GM18498 (cell line): ENCODE data around the gene ANKDD1B.
"Not testable (repeated sequence)": the region's sequence is repeated elsewhere in the genome, so short reads cannot be mapped to it uniquely, and the experiment has no call there.

Experiments used
- ATAC-seq: cut with Tn5 transposase; IDR thresholded peaks from one replicate; pipeline ENCODE4 v1.9.1; 2021; ENCODE audit warnings: mild to moderate bottlenecking, moderate library complexity; ENCODE audit not compliant: unreplicated experiment

ANKDD1B gene

DNA sequence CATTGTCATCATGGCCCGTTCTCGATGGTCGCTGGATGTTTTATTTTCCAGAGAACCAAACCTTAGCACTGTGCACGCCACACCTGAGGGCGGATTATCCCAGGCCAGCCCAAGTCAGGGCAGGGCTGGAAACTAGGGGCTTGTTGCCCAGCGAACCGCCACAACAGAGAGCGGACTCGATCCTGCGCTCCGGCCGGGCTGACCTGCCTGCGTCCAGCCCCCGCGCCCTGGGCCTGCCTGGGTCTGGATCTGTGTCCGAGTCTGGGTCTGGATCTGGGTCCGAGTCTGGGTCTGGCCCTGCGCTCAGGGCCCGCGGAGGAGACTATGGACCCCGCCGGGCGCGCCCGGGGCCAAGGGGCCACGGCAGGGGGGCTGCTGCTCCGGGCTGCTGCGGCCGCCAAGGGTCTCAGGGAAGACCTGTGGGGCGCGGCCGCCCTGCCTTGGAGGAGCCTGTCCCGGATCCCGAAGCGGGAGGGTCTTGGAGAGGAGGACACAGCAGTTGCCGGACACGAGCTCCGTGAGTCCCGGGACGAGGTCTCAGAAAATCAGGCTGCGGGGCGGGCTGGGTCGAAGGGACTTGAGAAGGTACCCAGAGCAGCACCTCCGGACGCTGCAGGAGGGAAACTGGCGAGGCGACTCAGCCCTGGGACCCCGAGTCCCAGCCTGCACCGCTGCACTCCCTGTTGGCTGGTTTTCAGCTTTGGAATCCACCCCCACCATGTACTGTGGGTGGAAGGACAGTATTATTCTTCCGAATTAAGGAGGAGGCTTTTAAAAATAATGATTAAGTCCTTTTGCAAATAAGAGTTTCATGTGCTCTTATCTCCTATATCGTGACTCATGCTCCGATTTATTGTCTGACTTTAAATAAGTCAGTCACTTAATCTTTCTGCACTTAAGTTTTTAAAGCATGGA, at the start of gene ANKDD1B:
ANKDD1B (plus strand) TSS at position 143 of the 915 bp plus-strand sequence; CDS start at position 325, 182 bp downstream.
- no peak for ATAC-seq

DNA sequence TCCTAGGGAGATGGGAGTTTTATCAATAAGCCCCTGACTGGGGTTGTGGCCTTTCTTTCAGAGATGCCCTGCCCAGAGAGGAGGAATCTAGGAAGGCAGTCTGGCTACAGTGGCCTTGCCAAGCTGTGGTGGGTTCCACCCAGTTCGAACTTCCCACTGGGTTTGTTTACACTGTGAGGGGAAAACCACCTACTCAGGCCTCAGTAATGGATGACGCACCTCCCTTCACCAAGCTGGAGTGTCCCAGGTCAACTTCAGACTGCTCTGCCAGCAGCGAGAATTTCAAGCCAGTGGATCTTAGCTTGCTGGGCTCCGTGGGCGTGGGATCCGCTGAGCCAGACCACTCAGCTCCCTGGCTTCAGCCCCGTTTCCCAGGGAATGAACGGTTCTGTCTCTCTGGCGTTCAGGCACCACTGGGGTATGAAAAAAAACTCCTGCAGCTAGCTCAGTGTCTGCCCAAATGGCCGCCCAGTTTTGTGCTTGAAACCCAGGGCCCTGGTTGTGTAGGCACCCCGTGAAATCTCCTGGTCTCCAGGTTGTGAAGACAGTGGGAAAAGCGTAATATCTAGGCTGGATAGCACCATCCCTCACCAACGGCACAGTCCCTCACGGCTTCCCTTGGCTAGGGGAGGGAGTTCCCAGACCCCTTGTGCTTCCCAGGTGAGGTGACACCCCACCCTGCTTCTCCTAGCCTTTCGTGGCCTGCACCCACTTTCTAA, 45.1 kb upstream of the ANKDD1B start:
- peak; percentile 7 for ATAC-seq

DNA sequence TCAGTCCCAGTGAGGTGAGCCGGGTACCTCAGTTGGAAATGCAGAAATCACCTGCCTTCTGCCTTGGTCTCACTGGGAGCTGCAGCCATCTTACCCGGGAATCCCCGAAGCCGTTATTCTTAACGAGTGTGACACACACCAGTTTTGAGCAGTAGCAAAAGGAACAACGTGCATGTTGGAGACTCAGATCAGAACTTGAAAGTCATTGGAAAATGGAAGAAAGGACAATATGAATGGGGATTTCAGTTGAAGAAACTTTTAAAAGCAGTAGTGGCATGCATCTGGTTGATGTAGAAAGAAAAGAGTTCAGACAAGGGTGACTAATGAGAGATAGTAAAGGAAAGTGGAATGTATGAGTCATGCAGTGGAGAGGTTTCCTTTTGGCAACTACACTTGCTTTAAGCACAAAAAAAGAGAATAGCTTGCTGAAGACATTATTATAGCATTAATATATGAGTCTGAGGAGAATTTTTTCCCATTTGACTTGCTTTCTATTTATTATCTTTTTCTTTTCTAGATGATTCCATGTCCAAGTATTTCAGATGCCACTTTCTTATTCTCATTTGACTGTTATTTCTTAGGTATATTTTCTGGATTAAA, 44.4 kb upstream of the ANKDD1B start:
- peak; percentile 80 for ATAC-seq

DNA sequence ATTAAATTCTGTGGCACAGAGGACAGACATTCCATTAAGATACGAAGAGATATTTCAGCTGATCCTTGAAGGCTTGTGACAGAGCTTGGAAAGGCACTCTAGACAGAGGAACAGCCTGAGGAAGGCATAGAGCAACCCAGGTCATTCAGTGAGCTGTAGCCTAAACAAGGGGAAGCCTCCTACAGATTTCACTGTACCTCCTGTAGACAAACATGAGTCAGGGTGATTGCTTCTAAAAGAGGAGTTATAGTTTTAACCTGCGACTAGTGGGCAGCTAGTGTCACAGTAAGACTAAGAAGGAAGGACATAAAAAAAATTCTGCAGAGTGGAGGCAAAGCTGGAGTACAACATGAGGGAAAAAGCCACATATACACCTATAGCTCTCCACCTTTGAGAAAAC, 43.5 kb upstream of the ANKDD1B start:
- ATAC-seq, result peak; percentile 55

DNA sequence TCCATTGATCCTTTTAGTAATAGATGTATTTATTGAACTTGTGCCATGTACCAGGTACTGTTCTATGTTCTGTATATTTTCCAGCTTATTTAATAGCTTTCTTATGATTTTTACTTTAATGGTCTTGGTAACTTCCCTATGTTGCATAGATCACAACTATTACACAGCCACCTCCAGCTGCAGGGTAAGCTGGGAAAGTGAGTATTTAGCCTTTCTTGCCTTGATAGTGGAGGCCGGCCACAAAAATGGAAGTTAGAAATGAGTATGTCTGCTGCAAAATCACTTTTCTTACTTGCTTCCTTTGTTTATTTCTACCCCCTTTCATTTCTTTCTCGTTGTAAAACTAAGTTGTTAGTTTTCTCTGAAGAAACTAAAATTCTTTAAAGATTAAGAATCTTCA, 43.1 kb upstream of the ANKDD1B start:
- ATAC-seq, result peak; percentile 32

GRCh38 chr5:75571547-75571946, 39.7 kb upstream of the ANKDD1B start:
- ATAC-seq, result no peak

DNA sequence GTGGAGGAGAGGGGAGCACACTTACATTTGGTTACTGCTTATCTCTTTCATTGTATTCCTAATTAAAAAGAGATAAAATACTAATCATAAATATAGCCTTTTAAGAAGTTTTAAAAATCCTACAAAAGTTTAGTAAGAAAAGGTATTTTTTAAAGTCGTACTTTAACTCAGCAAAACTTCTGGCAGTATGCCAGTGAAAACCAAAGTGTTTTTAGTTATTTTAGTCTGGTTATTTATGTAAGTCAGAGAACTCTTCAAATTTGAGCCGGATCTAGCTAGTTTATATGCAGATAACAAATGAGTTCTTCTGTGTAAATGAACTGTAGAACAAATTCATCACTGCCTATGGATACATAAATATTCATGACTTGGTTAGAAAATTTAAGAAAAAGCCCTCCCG, 36.5 kb upstream of the ANKDD1B start:
- ATAC-seq, result peak; percentile 25

GRCh38 chr5:75578280-75578679, 33.0 kb upstream of the ANKDD1B start:
- ATAC-seq, result not testable (repeated sequence)

- ATAC-seq, result no peak
Measured at GRCh38 chr5:75584641-75585040, 26.6 kb upstream of the ANKDD1B start.

- ATAC-seq, result no peak
Measured at GRCh38 chr5:75588666-75589065, 22.6 kb upstream of the ANKDD1B start.

DNA sequence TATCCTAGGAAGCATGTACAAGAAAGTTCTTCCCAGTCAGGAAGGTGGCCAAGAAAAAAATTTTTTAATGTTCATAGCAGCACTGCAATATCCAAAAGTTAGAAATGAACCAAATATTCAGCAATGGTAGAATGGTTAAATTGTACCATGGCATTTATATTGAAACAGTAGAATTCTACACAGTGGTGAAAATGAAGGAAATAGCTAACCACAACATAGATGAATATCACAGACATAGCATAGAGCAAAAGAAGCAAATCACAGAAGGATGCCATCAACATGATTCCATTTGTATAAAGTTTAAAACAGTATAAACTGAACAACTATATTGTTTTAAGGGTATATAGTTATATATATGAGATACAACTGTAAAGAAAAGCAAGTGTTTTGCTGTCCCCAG, 10.7 kb upstream of the ANKDD1B start:
- no peak for ATAC-seq

DNA sequence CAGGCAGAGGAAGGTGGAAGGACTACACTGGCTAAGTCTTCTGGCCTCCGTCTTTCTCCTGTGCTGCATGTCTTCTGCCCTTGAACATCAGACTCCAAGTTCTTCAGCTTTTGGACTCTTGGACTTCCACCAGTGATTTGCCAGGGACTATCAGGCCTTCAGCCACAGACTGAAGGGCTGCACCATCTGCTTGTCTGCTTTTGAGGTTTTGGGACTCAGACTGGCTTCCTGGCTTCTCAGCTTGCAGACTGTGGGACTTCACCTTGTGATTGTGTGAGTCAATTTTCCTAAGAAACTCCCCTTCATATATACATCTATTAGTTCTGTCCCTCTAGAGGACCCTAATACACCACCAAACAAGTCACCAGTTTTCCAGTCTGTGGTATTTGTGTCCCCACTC, 9.7 kb upstream of the ANKDD1B start:
- no peak for ATAC-seq

DNA sequence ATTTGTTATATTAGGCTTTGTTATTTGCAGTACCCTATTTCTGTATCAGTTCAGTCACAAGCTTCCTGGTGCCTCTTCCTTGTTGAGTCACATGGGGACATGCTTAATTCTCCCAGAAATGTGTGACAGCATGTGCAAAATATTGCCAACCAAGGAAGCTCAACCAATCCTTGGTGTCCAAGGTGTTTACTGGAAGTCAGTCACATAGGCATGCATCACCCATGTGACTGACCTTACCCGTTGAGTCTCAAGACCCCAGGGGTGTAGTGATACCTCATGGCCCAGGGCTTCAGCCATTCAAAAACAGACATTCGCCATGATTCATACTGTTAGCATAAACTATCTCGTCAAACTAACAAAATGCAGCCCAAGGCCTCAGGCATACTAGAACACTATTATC, 9.3 kb upstream of the ANKDD1B start:
- no peak for ATAC-seq

DNA sequence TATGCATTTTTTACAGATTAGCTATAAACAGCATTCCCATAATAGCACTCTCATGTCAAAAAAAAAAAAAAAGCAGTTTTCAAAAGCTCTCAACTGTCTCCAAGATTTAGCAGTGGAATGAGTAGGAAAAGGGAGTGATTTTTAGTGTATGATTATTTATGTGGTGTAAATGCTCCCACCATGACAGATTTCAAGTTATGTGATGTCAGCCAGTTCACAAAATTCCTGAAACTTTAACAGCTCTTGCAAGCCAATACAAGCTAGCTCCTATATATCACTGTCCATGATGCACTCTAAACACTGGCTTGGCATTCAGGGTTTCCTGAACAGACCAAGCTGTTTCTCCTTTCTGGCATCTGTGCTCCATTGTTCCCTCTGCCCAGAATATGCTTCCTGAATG, 7.9 kb upstream of the ANKDD1B start:
- no peak for ATAC-seq

GRCh38 chr5:75603821-75604220, 7.4 kb upstream of the ANKDD1B start:
- ATAC-seq, result no peak

DNA sequence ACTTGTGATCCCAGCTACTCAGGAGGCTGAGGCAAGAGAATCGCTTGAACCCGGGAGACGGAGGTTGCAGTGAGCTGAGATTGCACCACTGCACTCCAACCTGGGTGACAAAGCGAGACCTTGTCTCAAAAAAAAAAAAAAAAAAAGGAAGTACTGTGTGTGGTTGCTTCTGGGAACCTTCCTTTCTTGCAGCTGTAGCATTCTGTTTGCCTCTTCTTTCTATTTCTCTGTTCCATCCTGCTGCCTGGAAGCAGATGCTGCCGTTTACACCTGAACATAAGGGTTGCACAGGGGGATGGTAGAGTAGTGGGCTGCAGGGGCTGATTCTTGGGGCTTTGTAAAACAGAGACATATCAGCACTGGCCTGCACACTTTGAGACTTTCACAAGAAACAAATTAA, 3.9 kb upstream of the ANKDD1B start:
- ATAC-seq, result not testable (repeated sequence)

GRCh38 chr5:75608870-75609269, 2.4 kb upstream of the ANKDD1B start:
- no peak for ATAC-seq

GRCh38 chr5:75610201-75610600, 1.1 kb upstream of the ANKDD1B start:
- no peak for ATAC-seq

DNA sequence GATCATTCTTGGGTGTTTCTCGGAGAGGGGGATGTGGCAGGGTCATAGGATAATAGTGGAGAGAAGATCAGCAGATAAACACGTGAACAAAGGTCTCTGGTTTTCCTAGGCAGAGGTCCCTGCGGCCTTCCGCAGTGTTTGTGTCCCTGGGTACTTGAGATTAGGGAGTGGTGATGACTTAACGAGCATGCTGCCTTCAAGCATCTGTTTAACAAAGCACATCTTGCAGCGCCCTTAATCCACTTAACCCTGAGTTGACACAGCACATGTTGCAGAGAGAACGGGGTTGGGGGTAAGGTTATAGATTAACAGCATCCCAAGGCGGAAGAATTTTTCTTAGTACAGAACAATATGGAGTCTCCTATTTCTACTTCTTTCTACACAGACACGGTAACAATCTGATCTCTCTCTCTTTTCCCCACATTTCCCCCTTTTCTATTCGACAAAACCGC, 368 bp upstream of the ANKDD1B start:
- ATAC-seq, result not testable (repeated sequence)

GRCh38 chr5:75612226-75612569, 945 bp downstream of the ANKDD1B start:
- no peak for ATAC-seq

- ATAC-seq, result no peak
Measured at GRCh38 chr5:75612901-75613300, 1.6 kb downstream of the ANKDD1B start.

DNA sequence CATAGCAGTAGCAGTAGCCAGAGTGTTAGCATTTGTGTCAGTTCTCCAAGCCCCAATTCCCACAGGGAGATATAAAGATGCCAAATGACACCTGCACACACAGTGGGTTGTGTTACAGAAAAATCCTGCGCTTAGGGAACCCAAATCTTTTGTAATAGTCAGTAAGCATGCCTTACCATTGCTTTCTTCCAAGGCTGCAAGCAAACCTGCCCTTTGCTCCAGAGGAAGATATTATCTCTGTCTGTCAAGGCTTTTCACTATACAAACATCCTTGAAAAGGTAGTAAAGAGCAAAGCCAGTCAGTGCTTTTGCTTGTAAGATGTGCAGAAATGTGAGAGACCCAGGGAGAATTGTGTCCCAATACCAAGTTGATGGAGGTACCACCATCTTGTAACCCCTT, 2.9 kb downstream of the ANKDD1B start:
- ATAC-seq, result no peak
